SK-N-SH (cell line): ENCODE results near the gene PAFAH1B2. TPM values are rescaled to one million over a fixed set of nuclear protein-coding genes. Genes with fewer than 3 reads are reported as not detected.

Experiments used
- CTCF ChIA-PET: fragments of 300-600, 350-600 bp; formaldehyde crosslinking; extraction: SDS; loops from one replicate; lab custom pipeline; 2021; lab: Yijun Ruan, JAX
- POLR2A ChIA-PET: fragments of 350-600 bp; sonication (Branson Sonifier 250); formaldehyde crosslinking; extraction: SDS; loops from one replicate; lab custom pipeline; 2020; ENCODE audit warnings: antibody characterized with exemption, inconsistent platforms; lab: Yijun Ruan, JAX
- DNase-seq: peaks from one replicate; pipeline ENCODE4 v3.0.0; 2012
- H2AFZ ChIP-seq: fragments of 200-600 bp; sonication (generic); 2 replicates; pipeline ENCODE4 v1.8.1; 2016; ENCODE audit warnings: antibody characterized with exemption, mild to moderate bottlenecking, low read depth
- H3F3A ChIP-seq: fragments of 200-600 bp; sonication (generic); replicated peaks from 2 replicates; pipeline ENCODE3; 2016; ENCODE audit warnings: antibody characterized with exemption, mild to moderate bottlenecking; ENCODE audit not compliant: insufficient read depth
- H3K27ac ChIP-seq, 2 experiments: fragments of 200-500 bp in 1 of 2; fragments of 200-600 bp in 1 of 2; sonication (Bioruptor generic) in 1 of 2; sonication (generic), shearing (Covaris generic) in 1 of 2; 2 replicates each; pipeline versions ENCODE4 v1.5.1 to v1.6.1; 2014 to 2016; ENCODE audit warnings: low read depth in 2 of 2, inconsistent platforms in 1 of 2, low read length in 1 of 2, mild to moderate bottlenecking in 1 of 2, mixed read lengths in 1 of 2
- H3K27me3 ChIP-seq: fragments of 200-600 bp; sonication (generic), shearing (Covaris generic); 2 replicates; pipeline ENCODE4 v1.6.1; 2016; ENCODE audit warnings: mixed run types; ENCODE audit not compliant: insufficient read depth
- H3K36me3 ChIP-seq, 2 experiments: fragments of 200-500 bp in 1 of 2; fragments of 200-600 bp in 1 of 2; sonication (Bioruptor generic) in 1 of 2; sonication (generic) in 1 of 2; replicated peaks in 1 of 2; 2 replicates each; pipeline versions ENCODE3 to v1.5.1; 2014 to 2016; ENCODE audit warnings: low read length in 1 of 2, mild to moderate bottlenecking in 1 of 2; ENCODE audit not compliant: insufficient read depth in 2 of 2, control insufficient read depth in 1 of 2
- H3K4me1 ChIP-seq, 2 experiments: fragments of 200-500 bp in 1 of 2; fragments of 200-600 bp in 1 of 2; sonication (Bioruptor generic) in 1 of 2; sonication (generic), shearing (Covaris generic) in 1 of 2; 2 replicates each; pipeline versions ENCODE4 v1.5.1 to v1.6.1; 2014 to 2016; ENCODE audit warnings: low read depth in 1 of 2, low read length in 1 of 2, mixed run types in 1 of 2; ENCODE audit not compliant: insufficient read depth in 2 of 2, control insufficient read depth in 1 of 2
- H3K4me2 ChIP-seq: fragments of 200-600 bp; sonication (generic), shearing (Covaris generic); 2 replicates; pipeline ENCODE4 v1.6.1; 2017; ENCODE audit warnings: mixed run types
- H3K4me3 ChIP-seq, 2 experiments: fragments of 200-500 bp in 1 of 2; fragments of 200-600 bp in 1 of 2; sonication (Bioruptor generic) in 1 of 2; sonication (generic), shearing (Covaris generic) in 1 of 2; 2 replicates each; pipeline versions ENCODE4 v1.5.1 to v1.8.1; 2014 to 2016; ENCODE audit warnings: low read depth in 2 of 2, inconsistent platforms in 1 of 2, low read length in 1 of 2, mild to moderate bottlenecking in 1 of 2, mixed read lengths in 1 of 2, moderate library complexity in 1 of 2
- H3K79me2 ChIP-seq: fragments of 200-600 bp; sonication (generic); 2 replicates; pipeline ENCODE4 v1.8.1; 2017; ENCODE audit warnings: mild to moderate bottlenecking; ENCODE audit not compliant: insufficient read depth
- H3K9ac ChIP-seq: fragments of 200-600 bp; sonication (generic); 2 replicates; pipeline ENCODE4 v1.6.1; 2017; ENCODE audit warnings: mixed run types
- H3K9me2 ChIP-seq: fragments of 200-600 bp; sonication (generic); 2 replicates; pipeline ENCODE4 v1.6.1; 2017; ENCODE audit warnings: mixed run types
- H3K9me3 ChIP-seq: fragments of 200-600 bp; sonication (generic); 2 replicates; pipeline ENCODE4 v1.6.1; 2017; ENCODE audit warnings: mixed run types, mild to moderate bottlenecking, moderate library complexity
- H4K20me1 ChIP-seq: fragments of 200-600 bp; sonication (generic); 2 replicates; pipeline ENCODE4 v1.6.1; 2017; ENCODE audit warnings: mild to moderate bottlenecking, mixed run types; ENCODE audit not compliant: insufficient read depth
- CHD2 ChIP-seq: fragments of 150-350 bp; IDR thresholded peaks from 2 replicates; pipeline ENCODE4 v1.6.1; 2018; ENCODE audit warnings: low read length; ENCODE audit not compliant: partially characterized antibody
- ELF1 ChIP-seq: IDR thresholded peaks from 2 replicates; pipeline ENCODE4 v1.4.0; 2012
- EP300 ChIP-seq, 2 experiments: IDR thresholded peaks; 2 replicates each; pipeline versions ENCODE4 v1.4.0 to v1.6.1; 2012; ENCODE audit warnings: borderline replicate concordance in 1 of 2, low read depth in 1 of 2, low read length in 1 of 2
- FOXJ3 ChIP-seq: sonication (generic); formaldehyde crosslinking; IDR thresholded peaks from 2 replicates; pipeline ENCODE4 v1.5.1; 2020; ENCODE audit warnings: mild to moderate bottlenecking, missing genetic modification reagents
- MXI1 ChIP-seq: IDR thresholded peaks from 2 replicates; pipeline ENCODE4 v1.6.1; 2012; ENCODE audit warnings: mild to moderate bottlenecking, low read depth, low read length, improper control_type of control experiment
- NFIC ChIP-seq: IDR thresholded peaks from 2 replicates; pipeline ENCODE4 v1.4.0; 2012; ENCODE audit warnings: borderline replicate concordance
- POLR2AphosphoS5 ChIP-seq: IDR thresholded peaks from 2 replicates; pipeline ENCODE4 v1.6.1; 2012; ENCODE audit warnings: low read depth, low read length
- RFX5 ChIP-seq: IDR thresholded peaks from 2 replicates; pipeline ENCODE4 v1.6.1; 2012; ENCODE audit warnings: mild to moderate bottlenecking, improper control_type of control experiment, low read length
- SIN3A ChIP-seq: IDR thresholded peaks from 2 replicates; pipeline ENCODE4 v1.6.1; 2012; ENCODE audit warnings: low read depth, mild to moderate bottlenecking, low read length, moderate library complexity, borderline replicate concordance
- SMC3 ChIP-seq: IDR thresholded peaks from 2 replicates; pipeline ENCODE4 v1.6.1; 2012; ENCODE audit warnings: low read depth, low read length, improper control_type of control experiment
- TAF1 ChIP-seq: IDR thresholded peaks from 2 replicates; pipeline ENCODE4 v1.6.1; 2012; ENCODE audit warnings: low read depth, mild to moderate bottlenecking, low read length, moderate library complexity, borderline replicate concordance
- TCF12 ChIP-seq: IDR thresholded peaks from 2 replicates; pipeline ENCODE4 v1.4.0; 2012
- YY1 ChIP-seq: IDR thresholded peaks from 2 replicates; pipeline ENCODE4 v1.4.0; 2012; ENCODE audit warnings: low read depth, mild to moderate bottlenecking
- WGBS: methylation state at CpG from one replicate; pipeline ENCODE4 v1.1.6; 2017; ENCODE audit warnings: low lambda C conversion rate; 5-methylcytosine and 5-hydroxymethylcytosine counted together
- polyA plus RNA-seq, 3 experiments: library from polyadenylated mRNA; depleted of rRNA; stranded (reverse); fragments of >200 nt; gene quantifications; 2 replicates each; pipeline ENCODE4 v1.2.3, GENCODE V29; 2012
- TF ChIP-seq, protein P1 (sequence below): fragments of 150-350 bp; IDR thresholded peaks from 2 replicates; pipeline ENCODE4 v1.6.1; 2017; ENCODE audit warnings: antibody characterized with exemption, low read length, low read depth, borderline replicate concordance
- TF ChIP-seq, protein P2 (sequence below): fragments of 200-600 bp; sonication (generic); IDR thresholded peaks from 2 replicates; pipeline ENCODE4 v1.6.1; 2017; ENCODE audit warnings: antibody characterized with exemption, mild to moderate bottlenecking, moderate library complexity
- TF ChIP-seq, protein P3 (sequence below): IDR thresholded peaks from 2 replicates; pipeline ENCODE4 v1.4.0; 2012; ENCODE audit warnings: low read depth

The PAFAH1B2 gene
- polyA plus RNA-seq, 1 of the 3 experiments (the other 2 are of a cell fraction): 19.6 TPM

DNA sequence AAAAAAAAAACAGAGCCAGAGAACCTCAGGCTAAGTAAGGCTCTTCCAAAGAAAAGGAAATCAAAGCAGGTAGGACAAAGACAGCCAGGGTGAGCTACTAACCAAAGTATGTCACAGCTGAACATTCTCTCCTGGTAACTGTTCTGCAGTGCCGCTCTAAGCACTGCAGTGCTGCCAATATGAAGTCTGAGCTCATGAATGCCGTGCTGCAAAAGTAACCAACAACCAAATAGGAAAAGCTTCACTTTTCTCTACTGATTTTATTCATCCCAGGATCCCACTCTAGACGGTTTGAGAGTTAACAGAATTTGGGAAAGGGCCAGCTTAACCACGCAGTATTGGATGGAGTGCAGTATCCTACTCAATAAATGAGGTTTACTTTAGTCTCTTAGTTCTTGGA is 49.3 kb upstream of the PAFAH1B2 start:
- Histone ChIP-seq H3K9ac (no peak overlapping the region), H4K20me1 (peaks cover 36% of the 10 kb centered on the region)
- 68% methylated on average over 4 of the region's 4 CpGs for WGBS

DNA sequence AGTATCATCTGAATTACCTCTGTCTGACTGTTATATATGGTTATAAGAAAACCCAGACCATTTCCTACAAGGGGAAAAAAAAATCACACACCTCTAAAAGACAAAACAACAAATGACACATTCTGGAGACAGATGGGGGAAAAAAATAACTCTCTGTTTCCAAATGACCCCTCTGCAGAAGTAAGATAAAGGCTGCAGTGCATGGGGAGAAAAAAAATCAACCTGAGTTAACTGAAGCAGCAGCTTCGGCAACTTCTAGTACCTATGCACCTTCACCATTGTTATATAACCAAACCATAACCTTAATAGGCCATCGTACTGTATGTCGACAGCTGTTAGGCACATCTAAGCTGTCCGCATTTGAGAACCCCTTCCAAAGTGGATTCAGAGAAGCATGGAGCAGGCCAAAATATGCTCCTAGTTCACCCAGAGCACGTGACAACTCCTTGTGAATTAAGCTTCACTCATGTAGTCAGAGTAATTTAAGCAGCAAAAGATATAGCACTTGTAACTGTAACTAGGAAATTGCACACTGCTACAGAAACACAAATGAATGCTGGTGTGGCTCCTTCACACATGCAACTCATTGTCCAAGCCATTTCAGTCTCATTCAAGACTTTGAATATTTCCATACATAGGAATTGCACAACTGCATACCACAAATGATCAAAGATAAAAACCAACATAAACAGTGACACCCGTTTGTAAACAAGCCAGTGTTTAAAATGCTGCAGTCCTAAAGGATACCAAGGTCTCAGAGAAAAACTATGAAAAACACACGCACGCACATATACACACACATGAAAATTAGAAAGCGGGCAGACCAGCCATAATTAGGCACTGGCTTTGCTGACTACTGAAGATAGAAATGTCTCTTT is 48.6 kb upstream of the PAFAH1B2 start:
- Histone ChIP-seq H2AFZ (no peak overlapping the region), H3K79me2 (peaks cover 73% of the 10 kb centered on the region), H3F3A (peaks cover 3% of the 10 kb centered on the region), H3K27me3 (no peaks in the 10 kb centered on the region), H3K36me3 (peaks cover 0 to 3% of the 10 kb centered on the region in 2 experiments), H3K27ac (no peak overlapping the region; a peak in 1 of 4 replicates), H3K4me3 (no peak overlapping the region), H3K9me2 (no peaks in the 10 kb centered on the region), H3K9me3 (no peaks in the 10 kb centered on the region), H3K4me1 (peaks cover 29 to 30% of the 10 kb centered on the region in 2 experiments), H3K4me2 (0 out of 2 replicates have a peak overlapping the region, but pooled peaks have one; percentile 82), H4K20me1 (peaks cover 30% of the 10 kb centered on the region), H3K9ac (no peak overlapping the region)
- DNase-seq: no peak
- TF ChIP-seq, protein P1, sequence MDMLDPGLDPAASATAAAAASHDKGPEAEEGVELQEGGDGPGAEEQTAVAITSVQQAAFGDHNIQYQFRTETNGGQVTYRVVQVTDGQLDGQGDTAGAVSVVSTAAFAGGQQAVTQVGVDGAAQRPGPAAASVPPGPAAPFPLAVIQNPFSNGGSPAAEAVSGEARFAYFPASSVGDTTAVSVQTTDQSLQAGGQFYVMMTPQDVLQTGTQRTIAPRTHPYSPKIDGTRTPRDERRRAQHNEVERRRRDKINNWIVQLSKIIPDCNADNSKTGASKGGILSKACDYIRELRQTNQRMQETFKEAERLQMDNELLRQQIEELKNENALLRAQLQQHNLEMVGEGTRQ: no peak
- TF ChIP-seq MXI1 (no peak), SIN3A (no peak), TCF12 (no peak), YY1 (no peak), FOXJ3 (CRISPR knock-in tag) (no peak), CHD2 (no peak), NFIC (no peak), SMC3 (no peak), ELF1 (no peak), EP300 (IDR thresholded peaks at IDR 0.05; ENCODE audit: borderline replicate concordance in 1 of 2, low read depth in 1 of 2, low read length in 1 of 2) (no peak), RFX5 (no peak), POLR2AphosphoS5 (no peak)
- TF ChIP-seq, protein P2, sequence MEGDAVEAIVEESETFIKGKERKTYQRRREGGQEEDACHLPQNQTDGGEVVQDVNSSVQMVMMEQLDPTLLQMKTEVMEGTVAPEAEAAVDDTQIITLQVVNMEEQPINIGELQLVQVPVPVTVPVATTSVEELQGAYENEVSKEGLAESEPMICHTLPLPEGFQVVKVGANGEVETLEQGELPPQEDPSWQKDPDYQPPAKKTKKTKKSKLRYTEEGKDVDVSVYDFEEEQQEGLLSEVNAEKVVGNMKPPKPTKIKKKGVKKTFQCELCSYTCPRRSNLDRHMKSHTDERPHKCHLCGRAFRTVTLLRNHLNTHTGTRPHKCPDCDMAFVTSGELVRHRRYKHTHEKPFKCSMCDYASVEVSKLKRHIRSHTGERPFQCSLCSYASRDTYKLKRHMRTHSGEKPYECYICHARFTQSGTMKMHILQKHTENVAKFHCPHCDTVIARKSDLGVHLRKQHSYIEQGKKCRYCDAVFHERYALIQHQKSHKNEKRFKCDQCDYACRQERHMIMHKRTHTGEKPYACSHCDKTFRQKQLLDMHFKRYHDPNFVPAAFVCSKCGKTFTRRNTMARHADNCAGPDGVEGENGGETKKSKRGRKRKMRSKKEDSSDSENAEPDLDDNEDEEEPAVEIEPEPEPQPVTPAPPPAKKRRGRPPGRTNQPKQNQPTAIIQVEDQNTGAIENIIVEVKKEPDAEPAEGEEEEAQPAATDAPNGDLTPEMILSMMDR: no peak
- TF ChIP-seq, protein P3, sequence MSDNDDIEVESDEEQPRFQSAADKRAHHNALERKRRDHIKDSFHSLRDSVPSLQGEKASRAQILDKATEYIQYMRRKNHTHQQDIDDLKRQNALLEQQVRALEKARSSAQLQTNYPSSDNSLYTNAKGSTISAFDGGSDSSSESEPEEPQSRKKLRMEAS: no peak
- 78% methylated on average over 9 of the region's 9 CpGs for WGBS
- ChIA-PET POLR2A (no interaction called here), CTCF (interaction anchor here (0.7 to 16.5 kb wide), 10 partner anchors 8 to 304 kb away, joined by 3 to 268 read pairs (median 4); partner anchors contain the start of genes APOA5 and ZPR1)

More for the DNA sequence above, 49.3 kb upstream of the PAFAH1B2 start:
- H3K27ac ChIP-seq: no peak overlapping the region
- TF ChIP-seq NFIC (peak; percentile 21; the same call in 1 of the 2 replicates), TAF1 (no peak), YY1 (no peak), POLR2AphosphoS5 (no peak)
- TF ChIP-seq, protein P2: no peak
- TF ChIP-seq, all 33 proteins: peak for 1
- Histone ChIP-seq H2AFZ (no peak overlapping the region), H3F3A (peaks cover 3% of the 10 kb centered on the region), H3K4me2 (0 out of 2 replicates have a peak overlapping the region, but pooled peaks have one; percentile 23), H3K79me2 (peaks cover 80% of the 10 kb centered on the region), H3K4me3 (no peak overlapping the region), H3K9me2 (no peaks in the 10 kb centered on the region), H3K27me3 (no peaks in the 10 kb centered on the region), H3K36me3 (peaks cover 0 to 3% of the 10 kb centered on the region in 2 experiments), H3K9me3 (no peaks in the 10 kb centered on the region), H3K4me1 (peaks cover 29 to 30% of the 10 kb centered on the region in 2 experiments)
- no peak for DNase-seq
- ChIA-PET CTCF (interaction anchor here (0.7 to 3.2 kb wide), 5 partner anchors 11 to 304 kb away, joined by 3 to 17 read pairs (median 5); partner anchors contain the start of gene APOA5), POLR2A (no interaction called here)
